ENCODE measurements around the gene ZNF469. TPM values are rescaled to one million over a fixed set of nuclear protein-coding genes. Genes with fewer than 3 reads are reported as not detected.

Gene ZNF469
- total and polyA plus RNA-seq, 3 donors from 2014 or later = 0.98 to 2.8 (median 2.2) TPM

GRCh38 chr16:88353232-88353631, 29.5 kb upstream of the ZNF469 start:
- Histone ChIP-seq H3K27ac (no peak overlapping the region), H3K36me3 (ENCODE audit: low read depth, missing control alignments) (no peaks in the 10 kb centered on the region), H3K9me3 (no peaks in the 10 kb centered on the region), H3K4me1 (no peaks in the 10 kb centered on the region), H3K4me3 (no peak overlapping the region), H3K27me3 (no peaks in the 10 kb centered on the region)
- no peak for DNase-seq
- 87 to 95% methylated on average over 11 to 22 of the region's 22 CpGs for WGBS, 2 donors
- intact Hi-C loops (cut with DNase I; ENCODE audit: low total_unique reads) = no loop called here
- TF ChIP-seq CTCF (IDR thresholded peaks at IDR 0.05) (no peak), POLR2A (IDR thresholded peaks at IDR 0.05) (no peak)

GRCh38 chr16:88353691-88354090, 29.1 kb upstream of the ZNF469 start:
- Histone ChIP-seq H3K27ac (no peak overlapping the region), H3K4me1 (no peaks in the 10 kb centered on the region), H3K36me3 (ENCODE audit: low read depth, missing control alignments) (no peaks in the 10 kb centered on the region), H3K4me3 (no peak overlapping the region), H3K9me3 (no peaks in the 10 kb centered on the region), H3K27me3 (no peaks in the 10 kb centered on the region)
- no peak for TF ChIP-seq CTCF (IDR thresholded peaks at IDR 0.05)
- TF ChIP-seq POLR2A (IDR thresholded peaks at IDR 0.05) = no peak
- no peak for DNase-seq
- intact Hi-C loops (cut with DNase I; ENCODE audit: low total_unique reads) = no loop called here
- WGBS, 2 donors = 87 to 89% methylated on average over 7 to 12 of the region's 12 CpGs

- 92 to 94% methylated on average over 25 to 33 of the region's 33 CpGs for WGBS, 2 donors
- no peak for DNase-seq
- no peak for TF ChIP-seq CTCF (IDR thresholded peaks at IDR 0.05)
- TF ChIP-seq POLR2A (IDR thresholded peaks at IDR 0.05) = no peak
These were observed 28.3 kb upstream of the ZNF469 start for GRCh38 chr16:88354229-88355092.

GRCh38 chr16:88355093-88355388, 27.7 kb upstream of the ZNF469 start:
- 91% methylated on average over 6 of the region's 6 CpGs for WGBS, 2 donors

More at GRCh38 chr16:88354229-88355092, 28.3 kb upstream of the ZNF469 start:
- Histone ChIP-seq H3K27ac (no peak overlapping the region), H3K4me1 (no peaks in the 10 kb centered on the region), H3K36me3 (ENCODE audit: low read depth, missing control alignments) (no peaks in the 10 kb centered on the region), H3K4me3 (no peak overlapping the region), H3K27me3 (no peaks in the 10 kb centered on the region), H3K9me3 (no peaks in the 10 kb centered on the region)
- intact Hi-C loops (cut with DNase I; ENCODE audit: low total_unique reads) = no loop called here

More at GRCh38 chr16:88355093-88355388, 27.7 kb upstream of the ZNF469 start:
- H3K9me3 ChIP-seq = no peaks in the 10 kb centered on the region
- H3K4me3 ChIP-seq = no peak overlapping the region
- no peaks in the 10 kb centered on the region for H3K36me3 ChIP-seq (ENCODE audit: low read depth, missing control alignments)
- no peaks in the 10 kb centered on the region for H3K27me3 ChIP-seq
- TF ChIP-seq POLR2A (IDR thresholded peaks at IDR 0.05) (no peak), CTCF (IDR thresholded peaks at IDR 0.05) (no peak)
- no peak overlapping the region for H3K27ac ChIP-seq
- intact Hi-C loops (cut with DNase I; ENCODE audit: low total_unique reads) = no loop called here
- no peak for DNase-seq
- no peaks in the 10 kb centered on the region for H3K4me1 ChIP-seq

All from testis (tissue), 3 donors.